K562 (cell line): Measurements from ENCODE around the gene ATG12. TPM values are rescaled to one million over a fixed set of nuclear protein-coding genes. Genes with fewer than 3 reads are reported as not detected.

ENCODE experiments used
- REST ChIP-seq, 2 experiments: fragments of 450-650 bp; formaldehyde crosslinking in 1 of 2; IDR thresholded peaks; 2 replicates each; pipeline versions ENCODE4 v1.4.0 to v1.6.1; 2014 to 2020; ENCODE audit warnings: mild to moderate bottlenecking in 2 of 2, borderline replicate concordance in 1 of 2, low read depth in 1 of 2
- polyA plus RNA-seq, 8 experiments: library from polyadenylated mRNA; depleted of rRNA in 4 of 8; stranded (reverse) in 5 of 8; unstranded in 3 of 8; fragments of >200 nt; fragmentation: Nextera tagmentation in 2 of 8; fragmentation: Illumina TruSeq in 1 of 8; extraction: Ambion mirVana in 2 of 8; extraction: Trizol in 1 of 8; gene quantifications; 2 replicates each; pipeline versions ENCODE4 v1.2.1 to v1.2.3, GENCODE V29; 2011 to 2014; ENCODE audit warnings: inconsistent platforms in 1 of 8, missing spikeins in 1 of 8
- total RNA-seq, 7 experiments: library from RNA; depleted of rRNA in 6 of 7; stranded (reverse); fragments of >200 nt in 6 of 7; fragmentation: Illumina TruSeq in 2 of 7; extraction: Trizol in 2 of 7; gene quantifications; 2 replicates each; pipeline versions ENCODE4 v1.2.1 to v1.2.3, GENCODE V29; 2011 to 2021; ENCODE audit warnings: low replicate concordance in 1 of 7
- TF ChIP-seq, protein P1 (sequence below): fragments of 200-800 bp; sonication (Bioruptor generic); IDR thresholded peaks from 2 replicates; pipeline ENCODE4 v1.6.1; 2016; ENCODE audit warnings: missing genetic modification characterization, missing compliant biosample characterization

Gene ATG12
- total and polyA plus RNA-seq, 9 of the 15 experiments (the other 6 are each of a cell fraction or from before 2014, with no cell fraction given) = 21.6 to 132 (median 61.3) TPM

GRCh38 chr5:115800108-115800507 lies 41.3 kb downstream of the ATG12 start (continued):
- TF ChIP-seq REST (IDR thresholded peaks at IDR 0.05; ENCODE audit: borderline replicate concordance) = no peak
- no peak for TF ChIP-seq REST (CRISPR knock-in tag; IDR thresholded peaks at IDR 0.05; ENCODE audit: low read depth)
- TF ChIP-seq, protein P1, sequence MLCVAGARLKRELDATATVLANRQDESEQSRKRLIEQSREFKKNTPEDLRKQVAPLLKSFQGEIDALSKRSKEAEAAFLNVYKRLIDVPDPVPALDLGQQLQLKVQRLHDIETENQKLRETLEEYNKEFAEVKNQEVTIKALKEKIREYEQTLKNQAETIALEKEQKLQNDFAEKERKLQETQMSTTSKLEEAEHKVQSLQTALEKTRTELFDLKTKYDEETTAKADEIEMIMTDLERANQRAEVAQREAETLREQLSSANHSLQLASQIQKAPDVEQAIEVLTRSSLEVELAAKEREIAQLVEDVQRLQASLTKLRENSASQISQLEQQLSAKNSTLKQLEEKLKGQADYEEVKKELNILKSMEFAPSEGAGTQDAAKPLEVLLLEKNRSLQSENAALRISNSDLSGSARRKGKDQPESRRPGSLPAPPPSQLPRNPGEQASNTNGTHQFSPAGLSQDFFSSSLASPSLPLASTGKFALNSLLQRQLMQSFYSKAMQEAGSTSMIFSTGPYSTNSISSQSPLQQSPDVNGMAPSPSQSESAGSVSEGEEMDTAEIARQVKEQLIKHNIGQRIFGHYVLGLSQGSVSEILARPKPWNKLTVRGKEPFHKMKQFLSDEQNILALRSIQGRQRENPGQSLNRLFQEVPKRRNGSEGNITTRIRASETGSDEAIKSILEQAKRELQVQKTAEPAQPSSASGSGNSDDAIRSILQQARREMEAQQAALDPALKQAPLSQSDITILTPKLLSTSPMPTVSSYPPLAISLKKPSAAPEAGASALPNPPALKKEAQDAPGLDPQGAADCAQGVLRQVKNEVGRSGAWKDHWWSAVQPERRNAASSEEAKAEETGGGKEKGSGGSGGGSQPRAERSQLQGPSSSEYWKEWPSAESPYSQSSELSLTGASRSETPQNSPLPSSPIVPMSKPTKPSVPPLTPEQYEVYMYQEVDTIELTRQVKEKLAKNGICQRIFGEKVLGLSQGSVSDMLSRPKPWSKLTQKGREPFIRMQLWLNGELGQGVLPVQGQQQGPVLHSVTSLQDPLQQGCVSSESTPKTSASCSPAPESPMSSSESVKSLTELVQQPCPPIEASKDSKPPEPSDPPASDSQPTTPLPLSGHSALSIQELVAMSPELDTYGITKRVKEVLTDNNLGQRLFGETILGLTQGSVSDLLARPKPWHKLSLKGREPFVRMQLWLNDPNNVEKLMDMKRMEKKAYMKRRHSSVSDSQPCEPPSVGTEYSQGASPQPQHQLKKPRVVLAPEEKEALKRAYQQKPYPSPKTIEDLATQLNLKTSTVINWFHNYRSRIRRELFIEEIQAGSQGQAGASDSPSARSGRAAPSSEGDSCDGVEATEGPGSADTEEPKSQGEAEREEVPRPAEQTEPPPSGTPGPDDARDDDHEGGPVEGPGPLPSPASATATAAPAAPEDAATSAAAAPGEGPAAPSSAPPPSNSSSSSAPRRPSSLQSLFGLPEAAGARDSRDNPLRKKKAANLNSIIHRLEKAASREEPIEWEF = no peak
